Uterus (tissue), 4 donors: ENCODE results near the gene CHCHD4. TPM values are rescaled to one million over a fixed set of nuclear protein-coding genes. Genes with fewer than 3 reads are reported as not detected.

Experiments
- DNase-seq, 2 donors: peaks; one replicate each; pipeline ENCODE4 v3.0.0-alpha.2; 2019 to 2020
- H3K27ac ChIP-seq, 2 donors: fragments of 200-600 bp; sonication (generic); 1 replicate in 1 of 2; 2 replicates in 1 of 2; pipeline ENCODE4 v1.5.1; 2016 to 2018
- H3K27me3 ChIP-seq, 2 donors: fragments of 200-600 bp; sonication (generic); one replicate each; pipeline ENCODE4 v1.5.1; 2018 to 2019; ENCODE audit warnings: control low read depth in 1 of 2
- H3K36me3 ChIP-seq, 2 donors: fragments of 200-600 bp; sonication (generic); one replicate each; pipeline ENCODE4 v1.5.1; 2019; ENCODE audit warnings: control low read depth in 1 of 2
- H3K4me1 ChIP-seq, 2 donors: fragments of 200-600 bp; sonication (generic); one replicate each; pipeline ENCODE4 v1.5.1; 2018 to 2019; ENCODE audit warnings: control low read depth in 1 of 2
- H3K4me3 ChIP-seq, 2 donors: fragments of 200-600 bp; sonication (generic); 1 replicate in 1 of 2; 2 replicates in 1 of 2; pipeline ENCODE4 v1.5.1; 2018 to 2019; ENCODE audit warnings: mild to moderate bottlenecking in 1 of 2
- H3K9me3 ChIP-seq, 2 donors: fragments of 200-600 bp; sonication (generic); one replicate each; pipeline ENCODE4 v1.5.1; 2019; ENCODE audit warnings: control low read depth in 1 of 2
- POLR2A ChIP-seq, 2 donors: fragments of 450-650 bp; IDR thresholded peaks; one replicate each; pipeline ENCODE4 v1.6.1; 2016; ENCODE audit warnings: antibody characterized with exemption in 2 of 2, mild to moderate bottlenecking in 1 of 2, moderate library complexity in 1 of 2
- intact Hi-C: fragments of 100-400 bp; cut with DNase I; formaldehyde crosslinking; loops from one replicate; pipeline ENCODE4 v1.15.1; 2023; ENCODE audit warnings: low total_unique reads
- total RNA-seq, 4 donors: library from RNA; depleted of rRNA in 3 of 4; stranded (reverse); fragments of >200 nt in 3 of 4; gene quantifications; one replicate each; pipeline versions ENCODE4 v1.1.0 to v1.2.4, GENCODE V29; 2014 to 2023
- TF ChIP-seq, protein P1 (sequence below), 4 experiments: fragments of 200-600 bp in 2 of 4; fragments of 450-650 bp in 2 of 4; sonication (generic) in 2 of 4; IDR thresholded peaks; one replicate each; pipeline ENCODE4 v1.5.1; 2016 to 2019; ENCODE audit warnings: antibody characterized with exemption in 4 of 4, mild to moderate bottlenecking in 2 of 4, moderate library complexity in 1 of 4
- donor health status: DM: yes; HTN: yes; CAD: no.

The CHCHD4 gene
- total RNA-seq, 4 donors from 2014 or later = 6.2 to 12.0 (median 7.8) TPM

DNA sequence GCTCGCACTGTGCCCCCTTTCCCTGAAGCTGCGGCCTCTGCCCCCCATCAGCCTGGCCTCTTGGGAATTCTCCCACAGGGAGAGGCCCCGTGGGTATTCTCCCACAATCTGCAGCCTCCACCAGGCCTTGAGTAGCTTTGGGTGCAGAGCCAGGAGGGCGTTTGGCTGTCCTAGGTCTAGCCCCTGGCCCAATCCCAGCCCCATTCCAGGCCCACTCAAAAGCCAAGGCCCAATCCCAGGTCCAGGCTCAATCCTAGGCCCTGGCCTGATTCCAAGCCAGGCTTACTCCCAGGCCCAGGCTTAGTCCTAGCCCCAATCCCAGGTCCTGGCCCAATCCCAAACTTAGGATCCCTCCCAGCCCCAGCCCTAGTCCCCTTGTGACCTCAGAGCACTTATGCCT lies 59.8 kb downstream of the CHCHD4 start:
- Histone ChIP-seq H3K9me3 (no peaks in the 10 kb centered on the region), H3K4me3 (no peak overlapping the region), H3K27me3 (no peaks in the 10 kb centered on the region), H3K36me3 (no peaks in the 10 kb centered on the region), H3K27ac (no peak overlapping the region), H3K4me1 (no peaks in the 10 kb centered on the region)
- DNase-seq = no peak
- no peak for TF ChIP-seq POLR2A (IDR thresholded peaks at IDR 0.05)
- TF ChIP-seq, protein P1, sequence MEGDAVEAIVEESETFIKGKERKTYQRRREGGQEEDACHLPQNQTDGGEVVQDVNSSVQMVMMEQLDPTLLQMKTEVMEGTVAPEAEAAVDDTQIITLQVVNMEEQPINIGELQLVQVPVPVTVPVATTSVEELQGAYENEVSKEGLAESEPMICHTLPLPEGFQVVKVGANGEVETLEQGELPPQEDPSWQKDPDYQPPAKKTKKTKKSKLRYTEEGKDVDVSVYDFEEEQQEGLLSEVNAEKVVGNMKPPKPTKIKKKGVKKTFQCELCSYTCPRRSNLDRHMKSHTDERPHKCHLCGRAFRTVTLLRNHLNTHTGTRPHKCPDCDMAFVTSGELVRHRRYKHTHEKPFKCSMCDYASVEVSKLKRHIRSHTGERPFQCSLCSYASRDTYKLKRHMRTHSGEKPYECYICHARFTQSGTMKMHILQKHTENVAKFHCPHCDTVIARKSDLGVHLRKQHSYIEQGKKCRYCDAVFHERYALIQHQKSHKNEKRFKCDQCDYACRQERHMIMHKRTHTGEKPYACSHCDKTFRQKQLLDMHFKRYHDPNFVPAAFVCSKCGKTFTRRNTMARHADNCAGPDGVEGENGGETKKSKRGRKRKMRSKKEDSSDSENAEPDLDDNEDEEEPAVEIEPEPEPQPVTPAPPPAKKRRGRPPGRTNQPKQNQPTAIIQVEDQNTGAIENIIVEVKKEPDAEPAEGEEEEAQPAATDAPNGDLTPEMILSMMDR (IDR thresholded peaks at IDR 0.05) = no peak
- intact Hi-C loops = no loop called here

DNA sequence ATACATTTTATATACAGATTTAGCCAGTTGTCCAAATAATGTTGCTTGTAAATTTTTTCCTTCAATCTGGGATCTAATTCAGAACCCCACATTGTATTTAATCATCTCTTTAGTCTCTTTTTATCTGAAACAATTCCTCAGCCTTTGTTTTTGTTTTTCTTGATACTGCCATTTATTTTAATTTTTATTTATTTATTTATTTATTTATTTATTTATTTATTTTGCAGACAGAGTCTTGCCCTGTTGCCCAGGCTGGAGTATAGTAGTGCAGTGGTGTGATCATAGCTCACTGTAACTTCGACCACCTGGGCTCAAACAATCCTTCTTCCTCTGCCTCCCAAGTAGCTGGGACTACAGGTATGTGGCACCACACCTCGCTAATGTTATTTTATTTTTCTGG lies 61.5 kb downstream of the CHCHD4 start:
- no peak overlapping the region for H3K27ac ChIP-seq
- no peaks in the 10 kb centered on the region for H3K36me3 ChIP-seq
- TF ChIP-seq, protein P1 (IDR thresholded peaks at IDR 0.05) = no peak
- TF ChIP-seq POLR2A (IDR thresholded peaks at IDR 0.05) = no peak
- H3K27me3 ChIP-seq = no peaks in the 10 kb centered on the region
- H3K9me3 ChIP-seq = no peaks in the 10 kb centered on the region
- intact Hi-C loops = no loop called here
- no peak overlapping the region for H3K4me3 ChIP-seq
- H3K4me1 ChIP-seq = no peaks in the 10 kb centered on the region
- no peak for DNase-seq

Other genes starting within 250 kb of the CHCHD4 start
- 10 to 100 TPM in 1 of 4 donors, under 1 TPM in 2, not detected in 1; 0.21 to 19.8 (median 0.26) TPM for gene WNT7A, start 244.8 kb downstream of the CHCHD4 start, total RNA-seq
- 100 to 1,000 TPM in 2 of 4 donors, 10 to 100 TPM in 2; 93.5 to 114 (median 102) TPM for gene TMEM43, start 182 bp upstream of the CHCHD4 start, total RNA-seq
- gene XPC, start 53.7 kb upstream of the CHCHD4 start, total RNA-seq = 10 to 100 TPM; 15.3 to 85.8 (median 48.5) TPM
- gene LSM3, start 53.9 kb upstream of the CHCHD4 start, total RNA-seq = 10 to 100 TPM in 3 of 4 donors, 1 to 10 TPM in 1; 10.0 to 14.1 (median 11.9) TPM